ENCODE results near the gene RAD51. TPM values are rescaled to one million over a fixed set of nuclear protein-coding genes. Genes with fewer than 3 reads are reported as not detected.
"Not testable (repeated sequence)": the region's sequence is repeated elsewhere in the genome, so short reads cannot be mapped to it uniquely, and the experiment has no call there.

The RAD51 gene
- total RNA-seq (2.2 TPM), polyA plus RNA-seq (0.98 TPM)

GRCh38 chr15:40694688-40695468 lies at the start of gene RAD51:
RAD51 (plus strand) TSS chr15:40695174; CDS start chr15:40698759, 3,585 bp downstream.
- H3K27ac ChIP-seq (ENCODE audit: low read depth): peak within 1 kb of the TSS; percentile 99
- under 1% methylated on average over 81 of the region's 81 CpGs for WGBS
- peak; percentile 89 for DNase-seq (ENCODE audit: extremely low spot score)
- peak within 1 kb of the TSS; percentile 65 for H3K4me3 ChIP-seq (ENCODE audit: low read depth, low read length)
- H3K36me3 ChIP-seq (ENCODE audit: insufficient read depth): no peaks in the 10 kb centered on the region
- no peaks in the 10 kb centered on the region for H3K4me1 ChIP-seq (ENCODE audit: insufficient read depth)

- DNase-seq (ENCODE audit: extremely low spot score): no peak
- H3K27ac ChIP-seq (ENCODE audit: low read depth): no peak overlapping the region
- no peaks in the 10 kb centered on the region for H3K36me3 ChIP-seq (ENCODE audit: insufficient read depth)
- H3K4me1 ChIP-seq (ENCODE audit: insufficient read depth): no peaks in the 10 kb centered on the region
- 93% methylated on average over 1 of the region's 1 CpG for WGBS
- H3K4me3 ChIP-seq (ENCODE audit: low read depth, low read length): no peak overlapping the region
Measured at GRCh38 chr15:40647523-40647922, 47.5 kb upstream of the RAD51 start.

- no peak for DNase-seq (ENCODE audit: extremely low spot score)
- no peaks in the 10 kb centered on the region for H3K4me1 ChIP-seq (ENCODE audit: insufficient read depth)
- H3K27ac ChIP-seq (ENCODE audit: low read depth): no peak overlapping the region
- H3K4me3 ChIP-seq (ENCODE audit: low read depth, low read length): no peak overlapping the region
- H3K36me3 ChIP-seq (ENCODE audit: insufficient read depth): no peaks in the 10 kb centered on the region
Measured at GRCh38 chr15:40650479-40650878, 44.5 kb upstream of the RAD51 start.

GRCh38 chr15:40660686-40661085 lies 34.3 kb upstream of the RAD51 start:
- H3K27ac ChIP-seq (ENCODE audit: low read depth): no peak overlapping the region
- 97% methylated on average over 5 of the region's 5 CpGs for WGBS
- DNase-seq (ENCODE audit: extremely low spot score): no peak
- no peaks in the 10 kb centered on the region for H3K36me3 ChIP-seq (ENCODE audit: insufficient read depth)
- H3K4me1 ChIP-seq (ENCODE audit: insufficient read depth): no peaks in the 10 kb centered on the region
- H3K4me3 ChIP-seq (ENCODE audit: low read depth, low read length): no peak overlapping the region

GRCh38 chr15:40664909-40665308 lies 30.1 kb upstream of the RAD51 start:
- DNase-seq (ENCODE audit: extremely low spot score): no peak
- Histone ChIP-seq H3K36me3 (ENCODE audit: insufficient read depth) (no peaks in the 10 kb centered on the region), H3K4me1 (ENCODE audit: insufficient read depth) (no peaks in the 10 kb centered on the region), H3K27ac (ENCODE audit: low read depth) (no peak overlapping the region), H3K4me3 (ENCODE audit: low read depth, low read length) (no peak overlapping the region)
- 96% methylated on average over 7 of the region's 7 CpGs for WGBS

GRCh38 chr15:40676290-40676689 lies 18.7 kb upstream of the RAD51 start:
- not testable (repeated sequence) for DNase-seq (ENCODE audit: extremely low spot score); H3K36me3 ChIP-seq (ENCODE audit: insufficient read depth); H3K4me1 ChIP-seq (ENCODE audit: insufficient read depth); H3K4me3 ChIP-seq (ENCODE audit: low read depth, low read length); H3K27ac ChIP-seq (ENCODE audit: low read depth)
- 85% methylated on average over 6 of the region's 6 CpGs for WGBS

GRCh38 chr15:40676906-40677305 lies 18.1 kb upstream of the RAD51 start:
- DNase-seq (ENCODE audit: extremely low spot score); H3K4me3 ChIP-seq (ENCODE audit: low read depth, low read length); H3K36me3 ChIP-seq (ENCODE audit: insufficient read depth); H3K4me1 ChIP-seq (ENCODE audit: insufficient read depth); H3K27ac ChIP-seq (ENCODE audit: low read depth): not testable (repeated sequence)
- WGBS: 95% methylated on average over 38 of the region's 38 CpGs

GRCh38 chr15:40680151-40680550 lies 14.8 kb upstream of the RAD51 start:
- 95% methylated on average over 1 of the region's 1 CpG for WGBS
- Histone ChIP-seq H3K4me1 (ENCODE audit: insufficient read depth) (no peaks in the 10 kb centered on the region), H3K4me3 (ENCODE audit: low read depth, low read length) (no peak overlapping the region), H3K36me3 (ENCODE audit: insufficient read depth) (no peaks in the 10 kb centered on the region), H3K27ac (ENCODE audit: low read depth) (no peak overlapping the region)
- no peak for DNase-seq (ENCODE audit: extremely low spot score)

GRCh38 chr15:40680959-40681358 lies 14.0 kb upstream of the RAD51 start:
- H3K4me3 ChIP-seq (ENCODE audit: low read depth, low read length); H3K27ac ChIP-seq (ENCODE audit: low read depth); H3K36me3 ChIP-seq (ENCODE audit: insufficient read depth); H3K4me1 ChIP-seq (ENCODE audit: insufficient read depth); DNase-seq (ENCODE audit: extremely low spot score): not testable (repeated sequence)
- WGBS: 73% methylated on average over 1 of the region's 1 CpG

- no peak overlapping the region for H3K27ac ChIP-seq (ENCODE audit: low read depth)
- no peaks in the 10 kb centered on the region for H3K36me3 ChIP-seq (ENCODE audit: insufficient read depth)
- no peaks in the 10 kb centered on the region for H3K4me1 ChIP-seq (ENCODE audit: insufficient read depth)
- DNase-seq (ENCODE audit: extremely low spot score): no peak
- H3K4me3 ChIP-seq (ENCODE audit: low read depth, low read length): no peak overlapping the region
Measured at GRCh38 chr15:40684381-40684780, 10.6 kb upstream of the RAD51 start.

- Histone ChIP-seq H3K4me3 (ENCODE audit: low read depth, low read length) (no peak overlapping the region), H3K36me3 (ENCODE audit: insufficient read depth) (no peaks in the 10 kb centered on the region), H3K27ac (ENCODE audit: low read depth) (no peak overlapping the region), H3K4me1 (ENCODE audit: insufficient read depth) (no peaks in the 10 kb centered on the region)
- 96% methylated on average over 2 of the region's 2 CpGs for WGBS
- DNase-seq (ENCODE audit: extremely low spot score): no peak
Measured at GRCh38 chr15:40685376-40685775, 9.6 kb upstream of the RAD51 start.

- DNase-seq (ENCODE audit: extremely low spot score): no peak
- 80% methylated on average over 9 of the region's 9 CpGs for WGBS
- Histone ChIP-seq H3K4me1 (ENCODE audit: insufficient read depth) (no peaks in the 10 kb centered on the region), H3K36me3 (ENCODE audit: insufficient read depth) (no peaks in the 10 kb centered on the region), H3K27ac (ENCODE audit: low read depth) (no peak overlapping the region), H3K4me3 (ENCODE audit: low read depth, low read length) (no peak overlapping the region)
Measured at GRCh38 chr15:40688932-40689799, 5.8 kb upstream of the RAD51 start.

- 90% methylated on average over 4 of the region's 4 CpGs for WGBS
- Histone ChIP-seq H3K4me1 (ENCODE audit: insufficient read depth) (no peaks in the 10 kb centered on the region), H3K27ac (ENCODE audit: low read depth) (no peak overlapping the region), H3K36me3 (ENCODE audit: insufficient read depth) (no peaks in the 10 kb centered on the region), H3K4me3 (ENCODE audit: low read depth, low read length) (no peak overlapping the region)
- no peak for DNase-seq (ENCODE audit: extremely low spot score)
Measured at GRCh38 chr15:40691737-40692136, 3.2 kb upstream of the RAD51 start.
